SK-N-SH (cell line): ENCODE results near the gene NT5DC3. TPM values are rescaled to one million over a fixed set of nuclear protein-coding genes. Genes with fewer than 3 reads are reported as not detected.

Experiments
- CTCF ChIA-PET: fragments of 300-600, 350-600 bp; formaldehyde crosslinking; extraction: SDS; loops from one replicate; lab custom pipeline; 2021; lab: Yijun Ruan, JAX
- POLR2A ChIA-PET: fragments of 350-600 bp; sonication (Branson Sonifier 250); formaldehyde crosslinking; extraction: SDS; loops from one replicate; lab custom pipeline; 2020; ENCODE audit warnings: antibody characterized with exemption, inconsistent platforms; lab: Yijun Ruan, JAX
- DNase-seq: peaks from one replicate; pipeline ENCODE4 v3.0.0; 2012
- H2AFZ ChIP-seq: fragments of 200-600 bp; sonication (generic); 2 replicates; pipeline ENCODE4 v1.8.1; 2016; ENCODE audit warnings: antibody characterized with exemption, mild to moderate bottlenecking, low read depth
- H3F3A ChIP-seq: fragments of 200-600 bp; sonication (generic); replicated peaks from 2 replicates; pipeline ENCODE3; 2016; ENCODE audit warnings: antibody characterized with exemption, mild to moderate bottlenecking; ENCODE audit not compliant: insufficient read depth
- H3K27ac ChIP-seq, 2 experiments: fragments of 200-500 bp in 1 of 2; fragments of 200-600 bp in 1 of 2; sonication (Bioruptor generic) in 1 of 2; sonication (generic), shearing (Covaris generic) in 1 of 2; 2 replicates each; pipeline versions ENCODE4 v1.5.1 to v1.6.1; 2014 to 2016; ENCODE audit warnings: low read depth in 2 of 2, inconsistent platforms in 1 of 2, low read length in 1 of 2, mild to moderate bottlenecking in 1 of 2, mixed read lengths in 1 of 2
- H3K27me3 ChIP-seq: fragments of 200-600 bp; sonication (generic), shearing (Covaris generic); 2 replicates; pipeline ENCODE4 v1.6.1; 2016; ENCODE audit warnings: mixed run types; ENCODE audit not compliant: insufficient read depth
- H3K36me3 ChIP-seq, 2 experiments: fragments of 200-500 bp in 1 of 2; fragments of 200-600 bp in 1 of 2; sonication (Bioruptor generic) in 1 of 2; sonication (generic) in 1 of 2; replicated peaks in 1 of 2; 2 replicates each; pipeline versions ENCODE3 to v1.5.1; 2014 to 2016; ENCODE audit warnings: low read length in 1 of 2, mild to moderate bottlenecking in 1 of 2; ENCODE audit not compliant: insufficient read depth in 2 of 2, control insufficient read depth in 1 of 2
- H3K4me1 ChIP-seq, 2 experiments: fragments of 200-500 bp in 1 of 2; fragments of 200-600 bp in 1 of 2; sonication (Bioruptor generic) in 1 of 2; sonication (generic), shearing (Covaris generic) in 1 of 2; 2 replicates each; pipeline versions ENCODE4 v1.5.1 to v1.6.1; 2014 to 2016; ENCODE audit warnings: low read depth in 1 of 2, low read length in 1 of 2, mixed run types in 1 of 2; ENCODE audit not compliant: insufficient read depth in 2 of 2, control insufficient read depth in 1 of 2
- H3K4me2 ChIP-seq: fragments of 200-600 bp; sonication (generic), shearing (Covaris generic); 2 replicates; pipeline ENCODE4 v1.6.1; 2017; ENCODE audit warnings: mixed run types
- H3K4me3 ChIP-seq, 2 experiments: fragments of 200-500 bp in 1 of 2; fragments of 200-600 bp in 1 of 2; sonication (Bioruptor generic) in 1 of 2; sonication (generic), shearing (Covaris generic) in 1 of 2; 2 replicates each; pipeline versions ENCODE4 v1.5.1 to v1.8.1; 2014 to 2016; ENCODE audit warnings: low read depth in 2 of 2, inconsistent platforms in 1 of 2, low read length in 1 of 2, mild to moderate bottlenecking in 1 of 2, mixed read lengths in 1 of 2, moderate library complexity in 1 of 2
- H3K79me2 ChIP-seq: fragments of 200-600 bp; sonication (generic); 2 replicates; pipeline ENCODE4 v1.8.1; 2017; ENCODE audit warnings: mild to moderate bottlenecking; ENCODE audit not compliant: insufficient read depth
- H3K9ac ChIP-seq: fragments of 200-600 bp; sonication (generic); 2 replicates; pipeline ENCODE4 v1.6.1; 2017; ENCODE audit warnings: mixed run types
- H3K9me2 ChIP-seq: fragments of 200-600 bp; sonication (generic); 2 replicates; pipeline ENCODE4 v1.6.1; 2017; ENCODE audit warnings: mixed run types
- H3K9me3 ChIP-seq: fragments of 200-600 bp; sonication (generic); 2 replicates; pipeline ENCODE4 v1.6.1; 2017; ENCODE audit warnings: mixed run types, mild to moderate bottlenecking, moderate library complexity
- H4K20me1 ChIP-seq: fragments of 200-600 bp; sonication (generic); 2 replicates; pipeline ENCODE4 v1.6.1; 2017; ENCODE audit warnings: mild to moderate bottlenecking, mixed run types; ENCODE audit not compliant: insufficient read depth
- CHD2 ChIP-seq: fragments of 150-350 bp; IDR thresholded peaks from 2 replicates; pipeline ENCODE4 v1.6.1; 2018; ENCODE audit warnings: low read length; ENCODE audit not compliant: partially characterized antibody
- ELF1 ChIP-seq: IDR thresholded peaks from 2 replicates; pipeline ENCODE4 v1.4.0; 2012
- FOXJ3 ChIP-seq: sonication (generic); formaldehyde crosslinking; IDR thresholded peaks from 2 replicates; pipeline ENCODE4 v1.5.1; 2020; ENCODE audit warnings: mild to moderate bottlenecking, missing genetic modification reagents
- JUND ChIP-seq: IDR thresholded peaks from 2 replicates; pipeline ENCODE4 v1.4.0; 2012
- NRF1 ChIP-seq: IDR thresholded peaks from 2 replicates; pipeline ENCODE4 v1.6.1; 2012; ENCODE audit warnings: low read depth, mild to moderate bottlenecking, low read length
- RAD21 ChIP-seq: IDR thresholded peaks from 2 replicates; pipeline ENCODE4 v1.6.1; 2012; ENCODE audit warnings: mild to moderate bottlenecking, low read length
- RCOR1 ChIP-seq: fragments of 150-350 bp; IDR thresholded peaks from 2 replicates; pipeline ENCODE4 v1.6.1; 2017; ENCODE audit warnings: antibody characterized with exemption, low read length
- SMC3 ChIP-seq: IDR thresholded peaks from 2 replicates; pipeline ENCODE4 v1.6.1; 2012; ENCODE audit warnings: low read depth, low read length, improper control_type of control experiment
- TAF1 ChIP-seq: IDR thresholded peaks from 2 replicates; pipeline ENCODE4 v1.6.1; 2012; ENCODE audit warnings: low read depth, mild to moderate bottlenecking, low read length, moderate library complexity, borderline replicate concordance
- WGBS: methylation state at CpG from one replicate; pipeline ENCODE4 v1.1.6; 2017; ENCODE audit warnings: low lambda C conversion rate; 5-methylcytosine and 5-hydroxymethylcytosine counted together
- polyA plus RNA-seq, 3 experiments: library from polyadenylated mRNA; depleted of rRNA; stranded (reverse); fragments of >200 nt; gene quantifications; 2 replicates each; pipeline ENCODE4 v1.2.3, GENCODE V29; 2012
- TF ChIP-seq, protein P1 (sequence below): IDR thresholded peaks from 2 replicates; pipeline ENCODE4 v1.6.1; 2012; ENCODE audit warnings: mild to moderate bottlenecking, low read depth, low read length, moderate library complexity
- TF ChIP-seq, protein P2 (sequence below): IDR thresholded peaks from 2 replicates; pipeline ENCODE4 v1.4.0; 2012; ENCODE audit warnings: low read depth
- TF ChIP-seq, protein P3 (sequence below): fragments of 150-350 bp; IDR thresholded peaks from 2 replicates; pipeline ENCODE4 v1.6.1; 2017; ENCODE audit warnings: antibody characterized with exemption, low read length, low read depth, borderline replicate concordance
- TF ChIP-seq, protein P4 (sequence below): IDR thresholded peaks from 2 replicates; pipeline ENCODE4 v1.4.0; 2012; ENCODE audit warnings: low read depth, borderline replicate concordance

The NT5DC3 gene
- polyA plus RNA-seq, 1 of the 3 experiments (the other 2 are of a cell fraction): 11.0 TPM

DNA sequence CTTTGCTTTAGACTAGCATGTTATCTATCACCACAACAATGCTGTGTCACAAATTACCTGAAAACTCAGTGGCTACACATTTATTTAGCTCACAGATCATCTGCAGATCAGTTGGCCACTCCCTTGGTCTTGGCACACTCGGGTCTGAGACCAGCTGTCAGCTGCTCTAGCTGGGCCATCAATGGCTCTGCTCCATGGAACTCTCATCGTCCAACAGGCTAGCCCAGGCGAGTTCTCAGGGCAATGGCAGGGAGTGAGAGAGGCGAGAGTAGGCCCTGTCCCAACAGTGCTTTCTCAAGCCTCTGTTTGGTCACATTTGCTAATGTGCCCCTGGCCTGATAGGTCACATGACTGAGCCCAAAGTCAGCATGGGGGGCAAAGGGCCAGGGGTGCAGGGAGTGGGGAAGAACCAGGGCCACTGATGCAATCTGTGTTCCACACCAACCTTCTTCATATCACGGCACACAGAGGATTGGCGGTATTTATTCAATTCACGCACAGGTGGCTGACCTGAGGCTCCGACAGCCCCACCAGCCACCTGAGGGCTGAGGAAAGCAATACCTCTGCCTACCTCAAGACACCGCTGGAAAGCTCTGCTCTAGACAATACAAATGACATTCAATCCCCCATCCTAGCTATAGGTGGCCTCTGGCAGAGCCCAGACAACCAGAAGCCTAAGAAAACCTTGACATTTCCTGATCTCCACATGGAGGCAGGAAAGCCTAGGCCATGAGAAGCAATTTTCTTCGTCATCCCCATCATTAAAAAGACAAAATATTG, 82.5 kb downstream of the NT5DC3 start (continued):
- no peak for TF ChIP-seq TAF1
- TF ChIP-seq, protein P1, sequence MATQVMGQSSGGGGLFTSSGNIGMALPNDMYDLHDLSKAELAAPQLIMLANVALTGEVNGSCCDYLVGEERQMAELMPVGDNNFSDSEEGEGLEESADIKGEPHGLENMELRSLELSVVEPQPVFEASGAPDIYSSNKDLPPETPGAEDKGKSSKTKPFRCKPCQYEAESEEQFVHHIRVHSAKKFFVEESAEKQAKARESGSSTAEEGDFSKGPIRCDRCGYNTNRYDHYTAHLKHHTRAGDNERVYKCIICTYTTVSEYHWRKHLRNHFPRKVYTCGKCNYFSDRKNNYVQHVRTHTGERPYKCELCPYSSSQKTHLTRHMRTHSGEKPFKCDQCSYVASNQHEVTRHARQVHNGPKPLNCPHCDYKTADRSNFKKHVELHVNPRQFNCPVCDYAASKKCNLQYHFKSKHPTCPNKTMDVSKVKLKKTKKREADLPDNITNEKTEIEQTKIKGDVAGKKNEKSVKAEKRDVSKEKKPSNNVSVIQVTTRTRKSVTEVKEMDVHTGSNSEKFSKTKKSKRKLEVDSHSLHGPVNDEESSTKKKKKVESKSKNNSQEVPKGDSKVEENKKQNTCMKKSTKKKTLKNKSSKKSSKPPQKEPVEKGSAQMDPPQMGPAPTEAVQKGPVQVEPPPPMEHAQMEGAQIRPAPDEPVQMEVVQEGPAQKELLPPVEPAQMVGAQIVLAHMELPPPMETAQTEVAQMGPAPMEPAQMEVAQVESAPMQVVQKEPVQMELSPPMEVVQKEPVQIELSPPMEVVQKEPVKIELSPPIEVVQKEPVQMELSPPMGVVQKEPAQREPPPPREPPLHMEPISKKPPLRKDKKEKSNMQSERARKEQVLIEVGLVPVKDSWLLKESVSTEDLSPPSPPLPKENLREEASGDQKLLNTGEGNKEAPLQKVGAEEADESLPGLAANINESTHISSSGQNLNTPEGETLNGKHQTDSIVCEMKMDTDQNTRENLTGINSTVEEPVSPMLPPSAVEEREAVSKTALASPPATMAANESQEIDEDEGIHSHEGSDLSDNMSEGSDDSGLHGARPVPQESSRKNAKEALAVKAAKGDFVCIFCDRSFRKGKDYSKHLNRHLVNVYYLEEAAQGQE: no peak
- TF ChIP-seq, protein P2, sequence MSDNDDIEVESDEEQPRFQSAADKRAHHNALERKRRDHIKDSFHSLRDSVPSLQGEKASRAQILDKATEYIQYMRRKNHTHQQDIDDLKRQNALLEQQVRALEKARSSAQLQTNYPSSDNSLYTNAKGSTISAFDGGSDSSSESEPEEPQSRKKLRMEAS: no peak
- TF ChIP-seq JUND: no peak
- no peak for TF ChIP-seq ELF1

DNA sequence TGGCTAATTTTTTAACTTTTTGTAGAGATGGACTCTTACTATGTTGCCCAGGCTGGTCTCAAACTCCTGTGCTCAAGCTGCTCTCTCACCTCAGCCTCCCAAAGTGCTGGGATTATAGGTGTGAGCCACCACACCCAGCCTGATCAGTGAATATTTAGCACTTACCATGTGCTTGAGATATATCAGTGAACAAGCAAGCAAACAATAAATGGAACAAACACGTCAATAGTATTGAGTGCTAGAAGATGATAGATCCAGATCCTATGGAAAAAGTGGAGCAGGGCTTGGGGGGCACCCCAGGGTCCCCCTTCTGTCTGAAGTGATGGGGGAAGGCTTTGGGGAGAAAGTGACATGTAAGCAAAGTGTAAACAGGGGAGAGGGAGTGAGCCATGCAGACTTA, 83.8 kb downstream of the NT5DC3 start:
- Histone ChIP-seq H3K4me1 (no peaks in the 10 kb centered on the region), H2AFZ (no peak overlapping the region), H3K36me3 (peaks cover 0 to 4% of the 10 kb centered on the region in 2 experiments), H3K9ac (no peak overlapping the region), H3K4me2 (no peak overlapping the region), H3F3A (no peaks in the 10 kb centered on the region), H3K27me3 (no peaks in the 10 kb centered on the region), H3K79me2 (no peaks in the 10 kb centered on the region), H3K9me3 (no peaks in the 10 kb centered on the region), H3K9me2 (no peaks in the 10 kb centered on the region), H4K20me1 (no peaks in the 10 kb centered on the region), H3K27ac (no peak overlapping the region), H3K4me3 (no peak overlapping the region)
- CTCF ChIA-PET: no interaction called here
- POLR2A ChIA-PET: no interaction called here
- WGBS: 85% methylated on average over 1 of the region's 1 CpG
- no peak for DNase-seq
- no peak for TF ChIP-seq RAD21
- TF ChIP-seq CHD2: no peak
- TF ChIP-seq NRF1: no peak
- TF ChIP-seq, protein P3, sequence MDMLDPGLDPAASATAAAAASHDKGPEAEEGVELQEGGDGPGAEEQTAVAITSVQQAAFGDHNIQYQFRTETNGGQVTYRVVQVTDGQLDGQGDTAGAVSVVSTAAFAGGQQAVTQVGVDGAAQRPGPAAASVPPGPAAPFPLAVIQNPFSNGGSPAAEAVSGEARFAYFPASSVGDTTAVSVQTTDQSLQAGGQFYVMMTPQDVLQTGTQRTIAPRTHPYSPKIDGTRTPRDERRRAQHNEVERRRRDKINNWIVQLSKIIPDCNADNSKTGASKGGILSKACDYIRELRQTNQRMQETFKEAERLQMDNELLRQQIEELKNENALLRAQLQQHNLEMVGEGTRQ: no peak
- no peak for TF ChIP-seq RCOR1
- TF ChIP-seq, protein P4, sequence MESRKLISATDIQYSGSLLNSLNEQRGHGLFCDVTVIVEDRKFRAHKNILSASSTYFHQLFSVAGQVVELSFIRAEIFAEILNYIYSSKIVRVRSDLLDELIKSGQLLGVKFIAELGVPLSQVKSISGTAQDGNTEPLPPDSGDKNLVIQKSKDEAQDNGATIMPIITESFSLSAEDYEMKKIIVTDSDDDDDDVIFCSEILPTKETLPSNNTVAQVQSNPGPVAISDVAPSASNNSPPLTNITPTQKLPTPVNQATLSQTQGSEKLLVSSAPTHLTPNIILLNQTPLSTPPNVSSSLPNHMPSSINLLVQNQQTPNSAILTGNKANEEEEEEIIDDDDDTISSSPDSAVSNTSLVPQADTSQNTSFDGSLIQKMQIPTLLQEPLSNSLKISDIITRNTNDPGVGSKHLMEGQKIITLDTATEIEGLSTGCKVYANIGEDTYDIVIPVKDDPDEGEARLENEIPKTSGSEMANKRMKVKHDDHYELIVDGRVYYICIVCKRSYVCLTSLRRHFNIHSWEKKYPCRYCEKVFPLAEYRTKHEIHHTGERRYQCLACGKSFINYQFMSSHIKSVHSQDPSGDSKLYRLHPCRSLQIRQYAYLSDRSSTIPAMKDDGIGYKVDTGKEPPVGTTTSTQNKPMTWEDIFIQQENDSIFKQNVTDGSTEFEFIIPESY: no peak
- no peak for TF ChIP-seq FOXJ3
- TF ChIP-seq SMC3: no peak
